ENCODE data around the gene GAN.
"Not testable (repeated sequence)": the region's sequence is repeated elsewhere in the genome, so short reads cannot be mapped to it uniquely, and the experiment has no call there.

The GAN gene

DNA sequence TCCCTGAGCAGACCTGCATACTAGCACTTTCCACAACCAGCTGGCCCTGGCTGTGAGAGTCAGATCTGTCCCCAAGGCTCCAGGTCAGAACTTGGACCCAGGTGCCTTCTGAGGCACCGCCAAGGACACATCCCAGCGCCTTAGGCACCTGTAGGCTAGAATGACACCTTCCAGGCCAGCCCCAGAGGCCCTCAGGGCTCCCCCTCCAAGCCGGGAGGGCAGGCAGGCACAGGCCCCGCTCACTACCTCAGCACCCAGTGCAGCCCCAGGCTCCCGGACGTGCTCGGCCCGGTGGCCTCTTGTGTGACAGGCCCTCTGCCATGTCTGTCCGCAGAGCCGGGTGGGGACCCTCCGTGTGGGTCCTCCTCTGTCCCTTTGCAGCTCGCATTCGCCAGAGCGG lies 73.6 kb downstream of the GAN start:
- DNase-seq (ENCODE audit: low read depth): no peak
- no peak overlapping the region for H3K4me3 ChIP-seq (ENCODE audit: low read depth, low read length)

- no peak for DNase-seq (ENCODE audit: low read depth)
- no peak overlapping the region for H3K4me3 ChIP-seq (ENCODE audit: low read depth, low read length)
Observed at GRCh38 chr16:81390840-81391239, 76.1 kb downstream of the GAN start.

GRCh38 chr16:81392011-81392410 lies 77.2 kb downstream of the GAN start:
- no peak overlapping the region for H3K4me3 ChIP-seq (ENCODE audit: low read depth, low read length)
- DNase-seq (ENCODE audit: low read depth): no peak

- DNase-seq (ENCODE audit: low read depth): no peak
- no peak overlapping the region for H3K4me3 ChIP-seq (ENCODE audit: low read depth, low read length)
Observed at GRCh38 chr16:81394416-81394815, 79.7 kb downstream of the GAN start.

DNA sequence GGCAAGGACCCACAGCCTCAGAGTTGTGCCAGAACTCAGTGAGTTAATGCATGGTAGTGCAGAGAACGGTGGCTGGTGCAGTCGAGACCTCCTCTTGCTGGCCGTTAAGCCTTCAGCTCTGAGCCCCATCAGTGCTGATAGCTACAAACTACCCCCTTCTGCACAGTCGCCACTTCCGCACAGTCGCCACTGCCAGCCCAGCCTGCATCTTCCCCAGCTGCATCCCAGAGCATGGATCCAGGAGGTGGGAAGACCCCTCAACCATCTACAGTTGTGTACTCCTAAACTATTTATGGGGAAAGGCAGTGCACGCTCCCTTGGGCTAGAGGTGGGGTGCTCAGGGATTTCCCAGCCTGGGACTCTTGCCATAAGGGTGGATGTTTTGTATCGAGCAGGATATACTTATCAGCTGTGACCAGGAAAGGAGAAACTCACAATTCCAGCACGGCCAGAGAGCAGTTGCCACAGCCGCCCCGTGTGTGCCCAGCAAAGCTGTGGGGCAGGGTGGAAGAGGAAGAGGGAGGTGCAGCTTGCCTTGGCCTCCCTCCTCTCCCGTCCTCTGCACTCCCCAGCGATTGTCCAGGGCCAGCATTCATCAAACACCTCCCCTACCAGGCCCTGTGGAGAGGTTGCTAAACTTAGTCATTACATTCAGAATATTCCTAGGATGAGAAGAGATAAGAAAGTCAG lies 80.3 kb downstream of the GAN start:
- no peak for DNase-seq (ENCODE audit: low read depth)

GRCh38 chr16:81397058-81397878 lies 82.5 kb downstream of the GAN start:
- no peak overlapping the region for H3K4me3 ChIP-seq (ENCODE audit: low read depth, low read length)

More for the DNA sequence above, 80.3 kb downstream of the GAN start:
- no peak overlapping the region for H3K4me3 ChIP-seq (ENCODE audit: low read depth, low read length)

GRCh38 chr16:81397879-81398520 lies 83.2 kb downstream of the GAN start:
- H3K4me3 ChIP-seq (ENCODE audit: low read depth, low read length): no peak overlapping the region
- DNase-seq (ENCODE audit: low read depth): no peak

More at GRCh38 chr16:81397058-81397878, 82.5 kb downstream of the GAN start:
- no peak for DNase-seq (ENCODE audit: low read depth)

DNA sequence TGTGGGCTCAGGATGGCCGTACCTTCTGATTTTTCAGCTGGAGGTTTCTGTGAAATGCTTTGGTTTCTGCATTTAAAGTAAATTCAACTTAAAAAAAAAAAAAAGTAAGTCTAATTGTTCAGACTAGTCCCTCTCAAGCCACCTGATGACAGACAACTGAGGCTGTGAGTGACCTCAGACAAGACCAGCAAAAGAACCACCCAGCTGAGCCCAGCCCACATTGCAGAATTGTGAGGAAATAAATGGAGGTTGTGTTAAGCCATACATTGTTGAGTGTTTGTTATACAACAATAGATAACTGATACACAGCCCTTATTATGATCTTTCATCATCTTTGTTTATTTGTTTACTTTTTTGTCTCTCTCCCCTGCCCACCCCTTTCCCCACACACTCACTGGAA lies 85.1 kb downstream of the GAN start:
- no peak overlapping the region for H3K4me3 ChIP-seq (ENCODE audit: low read depth, low read length)
- no peak for DNase-seq (ENCODE audit: low read depth)

DNA sequence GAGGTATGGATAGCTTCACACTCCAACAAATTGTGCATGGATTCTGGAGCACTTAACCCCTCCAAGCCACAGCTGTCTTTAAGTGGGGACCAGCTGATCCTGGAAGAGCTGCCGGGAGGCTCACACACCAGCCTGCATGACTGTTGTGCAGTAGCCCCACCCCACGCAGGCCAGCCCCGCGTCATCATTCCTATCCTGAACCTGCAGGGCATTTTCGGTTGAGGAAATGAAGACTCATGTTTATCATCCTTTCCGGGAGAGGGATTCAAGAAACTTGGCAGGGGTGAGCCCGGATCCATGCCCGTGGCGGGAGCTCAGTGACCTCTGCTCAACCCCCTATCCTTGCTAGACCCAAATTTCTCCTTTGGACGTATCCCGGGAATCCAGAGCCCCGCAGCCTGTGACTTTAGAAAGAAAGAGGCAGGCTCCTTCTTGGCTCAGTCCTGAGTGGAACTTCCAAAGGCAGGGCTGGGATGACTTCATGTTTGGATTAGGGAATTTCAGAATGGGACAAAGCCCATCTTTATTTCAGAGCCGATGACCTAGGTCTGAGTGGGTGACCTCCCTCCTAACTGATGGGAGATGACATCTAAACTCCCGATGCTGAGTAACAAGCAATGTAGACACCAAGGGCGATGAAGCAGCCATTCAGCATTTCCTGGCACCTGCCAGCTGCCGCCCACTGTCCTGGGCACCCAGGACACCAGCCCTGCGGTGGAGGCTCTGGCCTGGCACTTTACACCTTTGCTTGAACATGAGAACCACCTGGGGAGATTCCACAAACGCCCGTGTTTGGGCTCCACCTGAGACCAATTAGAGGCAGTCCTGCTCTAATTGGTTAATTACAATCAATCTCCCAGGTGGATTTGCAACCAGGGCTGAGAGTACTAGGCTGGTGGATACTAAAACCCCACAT lies 86.5 kb downstream of the GAN start:
- no peak for DNase-seq (ENCODE audit: low read depth)
- no peak overlapping the region for H3K4me3 ChIP-seq (ENCODE audit: low read depth, low read length)

DNA sequence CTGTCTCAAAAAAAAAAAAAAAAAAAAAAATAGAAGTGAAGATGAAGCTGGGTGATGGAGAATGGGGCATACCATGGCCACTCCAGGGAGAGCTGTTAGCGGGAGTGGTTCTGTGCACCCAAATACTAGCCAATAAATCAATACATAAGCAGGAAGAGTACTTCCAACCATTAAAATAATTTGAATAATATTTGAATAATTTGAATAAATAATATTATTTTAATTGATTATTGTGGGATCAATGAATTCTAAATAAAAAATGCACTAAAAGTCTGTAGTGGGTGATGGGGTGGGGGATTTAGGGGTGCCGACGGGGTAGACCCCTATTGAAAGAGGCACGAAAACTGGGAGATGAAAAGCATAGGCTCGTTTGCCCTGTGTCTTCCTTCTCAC lies 88.4 kb downstream of the GAN start:
- no peak overlapping the region for H3K4me3 ChIP-seq (ENCODE audit: low read depth, low read length)
- DNase-seq (ENCODE audit: low read depth): no peak

GRCh38 chr16:81403601-81404391 lies 89.0 kb downstream of the GAN start:
- H3K4me3 ChIP-seq (ENCODE audit: low read depth, low read length): peak overlapping the region; percentile 31
- peak; percentile 8 for DNase-seq (ENCODE audit: low read depth)

DNA sequence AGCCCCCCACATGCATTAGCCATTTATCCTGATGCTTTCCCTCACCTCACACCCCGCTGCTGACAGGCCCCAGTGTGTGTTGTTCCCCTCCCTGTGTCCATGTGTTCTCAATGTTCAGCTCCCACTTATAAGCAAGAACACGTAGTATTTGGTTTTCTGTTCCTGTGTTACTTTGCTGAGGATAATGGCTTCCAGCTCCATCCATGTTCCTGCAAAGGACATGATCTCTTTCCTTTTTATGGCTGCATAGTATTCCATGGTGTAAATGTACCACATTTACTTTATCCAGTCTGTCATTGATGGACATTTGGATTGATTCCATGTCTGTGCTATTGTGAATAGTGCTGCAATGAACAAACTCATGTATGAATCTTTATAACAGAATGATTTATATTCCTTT lies 90.2 kb downstream of the GAN start:
- DNase-seq (ENCODE audit: low read depth); H3K4me3 ChIP-seq (ENCODE audit: low read depth, low read length): not testable (repeated sequence)

DNA sequence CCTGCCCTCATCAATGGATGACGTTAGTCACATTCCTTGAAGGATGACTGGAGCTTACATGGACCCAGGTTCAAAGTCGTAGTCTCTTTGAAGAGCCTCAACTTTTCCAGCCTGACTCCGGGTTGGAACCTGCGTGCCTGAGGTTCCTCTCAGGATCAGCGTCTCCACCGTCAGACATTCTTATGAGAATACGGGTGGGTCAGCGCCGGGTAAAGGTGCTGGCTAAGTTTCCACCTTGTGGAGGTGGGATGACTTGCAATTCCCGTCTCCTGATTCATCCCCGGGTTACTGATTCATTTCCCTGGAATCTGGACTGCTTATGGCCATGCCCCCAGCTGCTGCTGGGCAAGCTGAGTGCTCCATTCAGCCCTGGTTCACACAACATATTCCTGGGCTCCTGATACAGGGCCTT lies 90.9 kb downstream of the GAN start:
- DNase-seq (ENCODE audit: low read depth): peak; percentile 51
- no peak overlapping the region for H3K4me3 ChIP-seq (ENCODE audit: low read depth, low read length)

GRCh38 chr16:81408409-81408950 lies 93.7 kb downstream of the GAN start:
- no peak overlapping the region for H3K4me3 ChIP-seq (ENCODE audit: low read depth, low read length)
- DNase-seq (ENCODE audit: low read depth): no peak

GRCh38 chr16:81409016-81409556 lies 94.3 kb downstream of the GAN start:
- DNase-seq (ENCODE audit: low read depth): no peak
- no peak overlapping the region for H3K4me3 ChIP-seq (ENCODE audit: low read depth, low read length)

GRCh38 chr16:81410643-81411293 lies 96.0 kb downstream of the GAN start:
- H3K4me3 ChIP-seq (ENCODE audit: low read depth, low read length): no peak overlapping the region
- no peak for DNase-seq (ENCODE audit: low read depth)

GRCh38 chr16:81413245-81413990 lies 98.7 kb downstream of the GAN start:
- no peak for DNase-seq (ENCODE audit: low read depth)
- no peak overlapping the region for H3K4me3 ChIP-seq (ENCODE audit: low read depth, low read length)
